Omental fat pad (tissue), 4 donors: ENCODE data around the gene RUNX1. TPM values are rescaled to one million over a fixed set of nuclear protein-coding genes. Genes with fewer than 3 reads are reported as not detected.

Experiments used
- ATAC-seq: fragments of 150-250 bp; one replicate; pipeline ENCODE4 v1.9.1; 2016; ENCODE audit warnings: mild to moderate bottlenecking, moderate library complexity; ENCODE audit not compliant: low FRiP score
- DNase-seq: peaks from one replicate; pipeline ENCODE4 v3.0.0-alpha.2; 2019; ENCODE audit warnings: low spot score
- CTCF ChIP-seq, 3 donors: fragments of 450-650 bp; IDR thresholded peaks; one replicate each; pipeline ENCODE4 v1.5.1; 2016 to 2017; ENCODE audit warnings: antibody characterized with exemption in 3 of 3, mild to moderate bottlenecking in 3 of 3, moderate library complexity in 2 of 3
- total RNA-seq, 4 donors: library from RNA; depleted of rRNA; stranded (reverse); fragments of >200 nt; gene quantifications; one replicate each; pipeline ENCODE4 v1.1.0, GENCODE V29; 2016

RUNX1 gene
- total RNA-seq, 4 donors from 2014 or later, result 21.1 to 75.9 (median 30.2) TPM

DNA sequence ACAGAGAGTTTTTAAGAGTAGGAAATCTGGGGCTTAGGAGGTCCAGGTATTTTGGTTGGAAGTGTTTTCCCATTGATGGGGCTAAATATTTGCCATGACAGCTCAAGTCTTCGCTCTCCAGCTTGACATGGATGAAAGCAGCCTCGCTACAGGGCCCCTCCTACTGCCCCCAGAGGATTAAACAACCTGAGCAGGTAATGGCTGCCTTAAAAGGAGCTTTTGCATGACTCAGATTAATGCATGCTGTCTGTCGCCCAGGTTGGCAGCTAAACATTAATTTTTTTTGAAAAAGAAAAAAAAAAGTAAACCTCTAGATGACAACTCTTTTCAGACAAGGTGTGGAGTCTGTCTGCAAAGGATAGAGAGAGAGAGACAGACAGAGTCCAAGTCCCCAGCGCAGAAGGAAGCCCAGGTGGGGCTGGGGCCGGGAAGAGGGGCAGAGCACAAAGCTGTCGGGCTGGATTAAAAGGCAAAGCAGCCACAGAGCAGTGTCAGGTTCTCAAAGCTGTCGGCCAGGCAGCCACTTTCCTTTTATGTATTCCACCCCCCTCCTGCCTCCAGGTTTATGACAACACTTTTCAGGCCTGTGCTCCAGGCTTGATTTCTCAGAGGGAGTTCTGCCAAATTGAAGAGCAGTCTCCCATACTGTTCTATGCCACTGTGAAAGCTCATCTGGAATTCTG, 252.4 kb downstream of the RUNX1 start:
- TF ChIP-seq CTCF (IDR thresholded peaks at IDR 0.05), result no peak
- no peak for DNase-seq
- no peak for ATAC-seq

GRCh38 chr21:34795548-34796180, 253.4 kb downstream of the RUNX1 start:
- peak; percentile 72 for ATAC-seq
- TF ChIP-seq CTCF (IDR thresholded peaks at IDR 0.05), result no peak
- no peak for DNase-seq

DNA sequence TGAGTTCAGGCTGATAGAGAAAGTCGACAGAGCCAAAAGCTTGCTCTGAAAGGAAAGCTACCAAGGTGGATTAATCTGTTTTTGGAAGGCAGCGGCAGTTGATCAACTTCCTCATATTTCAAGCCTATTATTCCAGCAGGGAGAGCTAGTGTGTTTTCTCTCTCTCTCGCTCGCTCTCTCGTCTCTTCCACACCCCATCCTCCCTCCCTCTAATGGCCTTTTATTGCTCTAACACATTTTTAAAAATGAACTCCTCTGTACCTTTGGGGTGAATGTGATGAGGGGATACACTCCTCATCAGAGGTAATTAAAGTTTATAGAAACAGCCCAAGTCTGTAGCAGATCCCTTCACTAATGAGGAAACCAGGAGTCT, 253.9 kb downstream of the RUNX1 start:
- ATAC-seq (no peak), DNase-seq (no peak)
- no peak for TF ChIP-seq CTCF (IDR thresholded peaks at IDR 0.05)

- no peak for TF ChIP-seq CTCF (IDR thresholded peaks at IDR 0.05)
- DNase-seq (no peak), ATAC-seq (no peak)
Observed at GRCh38 chr21:34794686-34795085, 254.4 kb downstream of the RUNX1 start.

DNA sequence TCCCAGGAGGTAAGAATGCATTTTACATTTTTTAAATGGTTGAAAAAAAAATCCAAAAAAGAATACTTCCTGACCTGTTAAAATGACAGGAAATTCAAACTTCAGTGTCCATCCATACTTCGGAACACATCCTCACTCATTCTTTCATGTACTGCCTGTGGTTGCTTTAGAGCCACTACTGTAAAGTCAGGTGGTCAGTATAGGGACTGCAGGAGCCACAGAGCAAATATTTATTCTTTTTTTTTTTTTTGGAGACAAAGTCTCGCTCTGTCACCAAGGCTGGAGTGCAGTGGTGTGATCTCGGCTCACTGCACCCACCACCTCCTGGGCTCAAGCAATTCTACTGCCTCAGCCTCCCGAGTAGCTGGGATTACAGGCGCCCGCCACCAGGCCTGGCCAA, 255.6 kb downstream of the RUNX1 start:
- no peak for ATAC-seq
- TF ChIP-seq CTCF (IDR thresholded peaks at IDR 0.05), result no peak
- no peak for DNase-seq

DNA sequence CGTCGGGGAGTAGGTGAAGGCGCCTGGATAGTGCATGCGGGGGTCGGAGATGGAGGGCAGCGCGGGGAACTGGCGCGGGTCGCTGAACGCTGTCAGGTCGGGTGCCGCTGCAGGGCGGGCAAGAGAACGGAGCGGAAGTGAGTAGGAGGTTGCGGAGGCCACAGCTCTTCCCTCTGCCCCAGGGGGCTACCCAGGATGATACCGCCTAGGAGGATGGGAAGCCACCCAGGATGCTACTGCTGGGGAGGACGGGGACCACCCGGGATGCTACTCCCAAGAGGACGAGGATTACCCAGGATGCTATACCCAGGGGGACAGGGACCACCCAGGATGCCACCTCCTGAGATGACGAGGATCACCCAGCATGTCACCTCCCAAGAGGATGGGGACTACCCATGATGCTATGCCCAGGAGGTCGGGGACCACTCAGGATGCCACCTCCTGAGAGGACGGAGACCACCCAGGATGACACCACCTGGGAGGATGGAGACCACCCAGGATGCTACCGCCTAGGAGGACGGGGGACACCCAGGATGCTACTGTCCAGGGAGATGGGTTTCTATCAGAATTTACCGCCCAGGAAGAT, 256.5 kb downstream of the RUNX1 start:
- DNase-seq (no peak), ATAC-seq (no peak)
- no peak for TF ChIP-seq CTCF (IDR thresholded peaks at IDR 0.05)
